OCI-LY7 (cell line): ENCODE results near the gene C14orf93. TPM values are rescaled to one million over a fixed set of nuclear protein-coding genes. Genes with fewer than 3 reads are reported as not detected.
A peak's percentile ranks its signal among the peaks of the same experiment; 100 is the strongest.

Source experiments
- BruUV-seq: library from RNA; stranded (reverse); fragments of 400-500 nt; replicated peaks from 2 replicates; lab custom pipeline; 2021; lab: Mats Ljungman, UMichigan
- CTCF ChIA-PET: fragments of 300-600 bp; sonication (Branson Sonifier 250); formaldehyde crosslinking; loops from one replicate; lab custom pipeline; 2022; ENCODE audit warnings: antibody characterized with exemption; ENCODE audit not compliant: unreplicated experiment; lab: Charles Lee
- POLR2A ChIA-PET: fragments of 300-600 bp; sonication (Branson Sonifier 250); formaldehyde crosslinking; loops from one replicate; lab custom pipeline; 2022; ENCODE audit warnings: antibody characterized with exemption; lab: Charles Lee
- DNase-seq: peaks from one replicate; pipeline ENCODE4 v3.0.0-alpha.2; 2015; ENCODE audit warnings: low spot score
- H2AFZ ChIP-seq: fragments of 200-600 bp; sonication (generic), shearing (Covaris generic); 2 replicates; pipeline ENCODE4 v1.6.1; 2014; ENCODE audit warnings: mild to moderate bottlenecking, antibody characterized with exemption, low read length, moderate library complexity
- H3K27ac ChIP-seq: fragments of 200-600 bp; sonication (generic); 2 replicates; pipeline ENCODE4 v1.5.1; 2014; ENCODE audit warnings: mixed run types, low read depth, mild to moderate bottlenecking, moderate library complexity, low read length, inconsistent platforms; ENCODE audit not compliant: poor library complexity, severe bottlenecking
- H3K36me3 ChIP-seq: fragments of 200-600 bp; sonication (generic); 2 replicates; pipeline ENCODE4 v1.6.1; 2014; ENCODE audit warnings: mild to moderate bottlenecking, antibody characterized with exemption, low read length, moderate library complexity, mixed read lengths; ENCODE audit not compliant: insufficient read depth
- H3K4me1 ChIP-seq: fragments of 200-600 bp; sonication (generic); 2 replicates; pipeline ENCODE4 v1.5.1; 2014; ENCODE audit warnings: mild to moderate bottlenecking, low read length; ENCODE audit not compliant: insufficient read depth, poor library complexity, severe bottlenecking
- H3K4me2 ChIP-seq: fragments of 200-600 bp; sonication (generic); 2 replicates; pipeline ENCODE4 v1.6.1; 2014; ENCODE audit warnings: mild to moderate bottlenecking, low read length
- H3K4me3 ChIP-seq: fragments of 200-600 bp; sonication (generic); 2 replicates; pipeline ENCODE4 v1.5.1; 2014; ENCODE audit warnings: mild to moderate bottlenecking, low read depth, low read length; ENCODE audit not compliant: poor library complexity, severe bottlenecking
- H3K79me2 ChIP-seq: fragments of 200-600 bp; sonication (generic); 2 replicates; pipeline ENCODE4 v1.6.1; 2016; ENCODE audit warnings: low read depth, mild to moderate bottlenecking, low read length, moderate library complexity, mixed read lengths; ENCODE audit not compliant: insufficient read depth
- H3K9me2 ChIP-seq: fragments of 200-600 bp; sonication (generic); 2 replicates; pipeline ENCODE4 v1.6.1; 2016; ENCODE audit warnings: mild to moderate bottlenecking, low read length, mixed read lengths; ENCODE audit not compliant: insufficient read depth
- H3K9me3 ChIP-seq: fragments of 200-600 bp; sonication (generic); 2 replicates; pipeline ENCODE4 v1.6.1; 2014; ENCODE audit warnings: mild to moderate bottlenecking, mixed run types, low read length, mixed read lengths
- H4K20me1 ChIP-seq: fragments of 200-600 bp; sonication (generic); 2 replicates; pipeline ENCODE4 v1.6.1; 2014; ENCODE audit warnings: mild to moderate bottlenecking, antibody characterized with exemption, low read length, moderate library complexity, mixed read lengths; ENCODE audit not compliant: insufficient read depth
- EZH2phosphoT487 ChIP-seq: fragments of 200-600 bp; sonication (generic); IDR thresholded peaks from 2 replicates; pipeline ENCODE4 v1.6.1; 2018; ENCODE audit warnings: low read depth, borderline replicate concordance, mild to moderate bottlenecking, mixed run types, antibody characterized with exemption, low read length, moderate library complexity, mixed read lengths
- intact Hi-C: fragments of 100-400 bp; cut with micrococcal nuclease; formaldehyde crosslinking; loops from one replicate; pipeline ENCODE4 v1.10.0; 2022; ENCODE audit not compliant: unreplicated experiment
- total RNA-seq, 2 experiments: library from RNA; depleted of rRNA in 1 of 2; stranded (reverse); fragments of >200 nt in 1 of 2; shearing (Covaris generic) in 1 of 2; gene quantifications; 2 replicates each; pipeline ENCODE4 v1.2.3, GENCODE V29; 2014 to 2022
- TF ChIP-seq, protein P1 (sequence below): fragments of 200-600 bp; sonication (generic); conservative IDR thresholded peaks from 2 replicates; pipeline ENCODE4 v1.5.1; 2014; ENCODE audit warnings: mild to moderate bottlenecking, antibody characterized with exemption, low read length, moderate library complexity, mixed read lengths

C14orf93 gene
- total RNA-seq, 2 experiments from 2014 or later: 15.2 to 17.9 TPM

DNA sequence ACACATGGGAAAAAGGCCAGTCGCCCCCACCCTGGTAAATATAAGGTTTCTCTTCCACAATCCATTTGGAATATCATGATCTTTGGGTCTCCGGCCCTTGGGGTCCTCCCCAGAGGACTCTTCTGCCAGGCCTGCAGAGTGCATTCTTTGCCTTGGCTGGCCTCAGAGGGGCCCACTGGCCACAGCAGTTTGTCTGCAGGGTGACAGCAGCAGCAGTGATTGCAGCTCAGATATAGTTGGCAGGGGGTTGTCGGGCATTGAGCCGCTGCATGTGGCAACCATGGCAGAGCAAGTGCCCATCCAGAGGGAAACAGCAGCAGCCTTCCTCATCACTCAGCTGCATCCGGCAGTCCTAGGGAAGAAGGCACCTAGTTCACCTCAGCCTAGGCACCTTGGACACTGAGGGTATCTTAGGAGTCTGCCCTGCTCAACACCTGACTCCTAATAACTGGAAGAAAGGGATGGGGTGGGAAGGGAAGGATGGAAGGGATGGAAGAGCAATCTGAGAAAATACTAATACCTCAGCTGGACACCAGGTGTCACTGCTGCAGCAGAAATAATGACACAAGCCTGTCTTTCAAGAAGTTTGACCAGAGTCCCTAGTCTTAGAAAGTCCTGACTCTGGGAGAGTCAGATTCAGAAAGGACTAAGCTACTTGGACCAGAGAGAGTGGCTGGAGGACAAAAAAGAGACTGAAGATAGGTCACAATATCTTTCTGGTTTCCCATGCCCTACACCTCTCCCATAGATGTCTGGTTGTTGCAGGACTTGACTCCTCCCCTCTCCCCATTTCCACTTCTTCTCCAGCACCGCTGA lies 36.5 kb downstream of the C14orf93 start:
- H3K4me3 ChIP-seq: no peak overlapping the region
- H3K9me2 ChIP-seq: no peaks in the 10 kb centered on the region
- H2AFZ ChIP-seq: no peak overlapping the region
- H4K20me1 ChIP-seq: no peaks in the 10 kb centered on the region
- TF ChIP-seq EZH2phosphoT487: no peak
- TF ChIP-seq, protein P1, sequence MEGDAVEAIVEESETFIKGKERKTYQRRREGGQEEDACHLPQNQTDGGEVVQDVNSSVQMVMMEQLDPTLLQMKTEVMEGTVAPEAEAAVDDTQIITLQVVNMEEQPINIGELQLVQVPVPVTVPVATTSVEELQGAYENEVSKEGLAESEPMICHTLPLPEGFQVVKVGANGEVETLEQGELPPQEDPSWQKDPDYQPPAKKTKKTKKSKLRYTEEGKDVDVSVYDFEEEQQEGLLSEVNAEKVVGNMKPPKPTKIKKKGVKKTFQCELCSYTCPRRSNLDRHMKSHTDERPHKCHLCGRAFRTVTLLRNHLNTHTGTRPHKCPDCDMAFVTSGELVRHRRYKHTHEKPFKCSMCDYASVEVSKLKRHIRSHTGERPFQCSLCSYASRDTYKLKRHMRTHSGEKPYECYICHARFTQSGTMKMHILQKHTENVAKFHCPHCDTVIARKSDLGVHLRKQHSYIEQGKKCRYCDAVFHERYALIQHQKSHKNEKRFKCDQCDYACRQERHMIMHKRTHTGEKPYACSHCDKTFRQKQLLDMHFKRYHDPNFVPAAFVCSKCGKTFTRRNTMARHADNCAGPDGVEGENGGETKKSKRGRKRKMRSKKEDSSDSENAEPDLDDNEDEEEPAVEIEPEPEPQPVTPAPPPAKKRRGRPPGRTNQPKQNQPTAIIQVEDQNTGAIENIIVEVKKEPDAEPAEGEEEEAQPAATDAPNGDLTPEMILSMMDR: peak; percentile 85
- H3K79me2 ChIP-seq: no peaks in the 10 kb centered on the region
- intact Hi-C loops: loop anchor here (1.0 to 5.0 kb wide), 3 partner anchors 13 to 401 kb away; no protein-coding TSS in a partner anchor
- H3K36me3 ChIP-seq: no peaks in the 10 kb centered on the region
- CTCF ChIA-PET: interaction anchor here (0.5 to 2.8 kb wide), 7 partner anchors 13 to 85 kb away, joined by 3 to 12 read pairs (median 4); partner anchors contain the start of genes HAUS4 and PRMT5
- peaks cover 17% of the 10 kb centered on the region for H3K4me1 ChIP-seq
- peak; percentile 65 for DNase-seq
- POLR2A ChIA-PET: interaction anchor here (0.6 to 1.5 kb wide), 5 partner anchors 10 to 550 kb away, joined by 3 to 4 read pairs (median 3); partner anchors contain the start of gene HAUS4
- H3K27ac ChIP-seq: no peak overlapping the region
- no peaks in the 10 kb centered on the region for H3K9me3 ChIP-seq
- no peak overlapping the region for H3K4me2 ChIP-seq
- BruUV-seq: no TSS peak

DNA sequence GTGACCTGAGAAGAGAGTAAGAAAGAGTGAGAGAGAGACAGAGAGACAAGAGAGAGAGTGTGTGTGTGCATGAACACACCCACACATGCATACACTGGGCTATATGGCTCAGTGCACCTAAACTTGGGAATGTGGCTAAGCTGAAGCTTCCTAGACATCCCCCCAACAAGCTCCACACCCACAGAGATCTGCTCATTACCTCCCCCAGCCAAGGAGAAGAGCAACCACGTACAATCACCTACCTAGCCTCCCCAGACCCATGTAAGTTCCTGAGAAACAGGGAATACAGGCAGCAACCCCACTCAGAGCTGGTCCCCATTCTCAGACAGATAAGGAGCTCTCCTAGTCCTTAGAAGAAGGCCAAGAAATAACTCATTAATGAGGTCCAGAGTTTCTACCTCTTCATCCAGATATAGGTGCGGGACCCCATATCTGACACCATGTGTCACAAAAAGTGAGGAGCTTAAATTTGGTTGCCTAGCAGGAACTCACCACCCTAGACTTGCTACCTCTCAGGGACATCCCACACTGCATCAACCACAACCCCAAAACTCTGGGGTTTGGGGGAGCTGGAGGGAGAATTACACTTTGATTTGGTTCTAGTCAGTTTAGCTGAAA lies 37.5 kb downstream of the C14orf93 start:
- no peak overlapping the region for H3K4me2 ChIP-seq
- no peaks in the 10 kb centered on the region for H3K9me2 ChIP-seq
- intact Hi-C loops: loop anchor here (2.0 to 5.0 kb wide), 2 partner anchors 14 to 400 kb away; no protein-coding TSS in a partner anchor
- H3K4me3 ChIP-seq: no peak overlapping the region
- no peak overlapping the region for H3K27ac ChIP-seq
- H3K36me3 ChIP-seq: no peaks in the 10 kb centered on the region
- ChIA-PET POLR2A (interaction anchor here (0.6 to 1.5 kb wide), 7 partner anchors 9 to 212 kb away, joined by 3 to 5 read pairs (median 4); partner anchors contain the start of gene HAUS4), CTCF (interaction anchor here (0.5 to 2.8 kb wide), 9 partner anchors 13 to 86 kb away, joined by 3 to 12 read pairs (median 4); partner anchors contain the start of genes HAUS4 and PRMT5)
- TF ChIP-seq EZH2phosphoT487: no peak
- TF ChIP-seq, protein P1: no peak
- BruUV-seq: no TSS peak
- no peak for DNase-seq
- no peak overlapping the region for H2AFZ ChIP-seq
- H4K20me1 ChIP-seq: no peaks in the 10 kb centered on the region
- peaks cover 15% of the 10 kb centered on the region for H3K4me1 ChIP-seq
- no peaks in the 10 kb centered on the region for H3K79me2 ChIP-seq
- H3K9me3 ChIP-seq: no peaks in the 10 kb centered on the region
